Measurements from ENCODE around the gene THPO.

THPO gene

DNA sequence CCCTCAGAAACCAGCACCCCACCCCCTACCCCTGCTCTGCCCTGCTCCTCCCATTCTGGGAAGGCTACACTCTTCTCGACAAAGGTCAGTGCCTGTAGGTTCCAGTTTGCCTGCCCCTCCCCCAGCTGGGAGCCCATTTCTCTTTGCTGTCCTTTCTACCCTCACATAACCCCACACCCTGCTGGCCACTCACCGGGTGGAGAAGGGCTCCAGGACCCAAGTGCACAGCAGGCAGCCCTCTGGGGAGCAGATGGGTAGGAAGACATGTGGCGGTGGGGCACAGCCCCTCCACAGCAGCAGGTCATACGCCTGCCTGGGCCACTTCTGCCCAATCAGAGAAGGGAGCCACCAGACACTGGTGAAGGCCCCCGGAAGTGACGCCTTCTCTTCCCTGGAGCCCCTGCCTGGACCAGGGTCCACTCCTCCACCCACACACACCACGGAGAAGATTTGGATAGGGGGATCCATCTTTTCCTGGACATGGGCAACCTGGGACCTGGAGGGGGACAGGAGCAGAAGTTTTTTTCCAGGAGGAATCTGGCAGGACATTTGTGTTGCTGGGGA lies at the start of gene THPO:
Gene THPO (minus strand): TSS at position 326 of the 564 bp plus-strand sequence. CDS start 1,948 bp downstream, outside the sequence.
- no peak for DNase-seq (ENCODE audit: low spot score)

DNA sequence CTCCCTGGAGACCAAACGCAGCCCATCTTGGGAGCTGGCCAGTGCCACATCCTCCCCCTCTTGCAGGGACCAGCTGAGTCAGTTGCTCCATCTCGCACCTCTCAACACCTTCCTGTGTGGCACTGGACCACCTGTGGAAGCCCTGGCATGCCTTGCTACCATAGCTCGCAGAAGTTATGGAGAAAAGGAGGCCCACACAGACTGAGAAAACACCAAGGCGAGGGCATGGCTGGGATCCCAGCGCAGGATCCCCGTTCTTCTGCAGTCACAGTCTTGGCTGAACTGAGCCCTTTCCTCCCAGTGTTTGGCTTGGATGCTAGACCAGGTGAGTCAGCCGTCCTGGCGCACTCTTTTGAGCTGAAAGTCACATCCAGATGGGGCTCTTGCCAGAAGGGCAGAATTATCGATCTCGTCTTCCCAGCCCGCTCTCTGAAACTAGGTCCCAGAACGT lies 48.7 kb upstream of the THPO start:
- DNase-seq (ENCODE audit: low spot score), result no peak

DNA sequence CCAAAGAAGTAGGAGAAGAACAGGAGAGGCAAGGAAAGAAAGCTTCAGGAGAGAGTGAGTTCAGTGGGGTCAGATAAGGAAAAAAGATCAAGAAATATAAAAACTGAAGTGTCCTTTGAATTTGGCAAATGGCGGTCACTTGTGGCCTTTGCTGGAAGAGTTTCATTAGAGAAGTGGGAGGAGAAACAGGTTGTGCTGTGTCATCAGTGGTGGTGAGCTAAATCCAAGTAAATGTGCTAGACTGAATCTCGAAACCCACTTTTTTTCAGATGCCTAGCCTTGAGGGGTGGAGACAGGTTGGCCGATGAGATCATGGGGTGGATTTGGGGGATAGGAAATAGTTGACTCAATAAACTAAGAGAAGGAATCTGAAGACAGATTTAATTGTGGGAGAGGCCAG lies 45.6 kb upstream of the THPO start:
- no peak for DNase-seq (ENCODE audit: low spot score)

GRCh38 chr3:184419171-184419570 lies 41.2 kb upstream of the THPO start:
- no peak for DNase-seq (ENCODE audit: low spot score)

DNA sequence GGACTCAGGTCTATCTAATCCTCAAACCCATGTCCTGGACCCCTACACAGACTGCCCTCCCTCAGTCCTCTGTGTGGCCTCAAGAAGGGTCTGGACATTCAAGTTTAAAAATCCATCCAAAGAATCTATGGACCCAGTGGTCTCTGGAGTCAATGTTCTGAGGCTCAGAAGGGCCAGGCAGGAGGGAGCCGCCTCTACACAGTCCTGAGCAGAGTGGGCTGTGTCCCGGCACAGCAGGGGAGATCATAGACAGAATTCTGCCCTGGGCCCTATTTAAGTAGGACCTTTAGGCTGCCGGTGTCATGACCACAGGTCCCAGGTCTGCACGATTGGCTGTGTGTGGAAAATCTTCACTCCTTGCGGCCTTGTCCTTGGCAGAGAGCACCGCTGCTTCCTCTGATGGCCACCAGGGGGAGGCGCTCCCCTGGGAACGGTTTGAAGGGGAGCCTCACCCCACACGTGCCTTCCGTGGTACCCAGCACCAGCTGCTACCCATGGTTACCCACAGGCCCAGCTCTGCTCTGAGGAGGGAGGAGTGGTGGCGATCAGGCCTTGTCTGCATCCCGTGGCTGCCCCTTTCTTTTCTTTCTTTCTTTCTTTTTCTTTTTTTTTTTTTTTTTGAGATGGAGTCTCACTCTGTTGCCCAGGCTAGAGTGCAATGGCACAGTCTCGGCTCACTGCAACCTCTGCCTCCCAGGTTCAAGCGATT lies 39.8 kb upstream of the THPO start:
- DNase-seq (ENCODE audit: low spot score), result peak; percentile 53

DNA sequence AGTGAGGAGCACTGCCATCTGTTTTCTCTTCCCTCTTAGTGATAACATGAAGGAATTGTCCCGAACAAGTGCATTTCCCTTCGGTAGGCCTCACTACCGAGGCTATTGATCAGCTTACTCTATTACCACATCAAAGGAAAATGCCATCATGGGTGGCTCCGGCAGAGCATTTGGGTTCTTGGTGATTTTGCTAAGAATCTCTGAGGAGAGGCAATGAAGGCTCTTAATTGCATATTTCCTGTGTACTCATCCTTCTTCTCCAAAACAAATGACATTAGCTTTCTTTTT lies 37.1 kb upstream of the THPO start:
- no peak for DNase-seq (ENCODE audit: low spot score)

- DNase-seq (ENCODE audit: low spot score), result no peak
Measured at GRCh38 chr3:184414418-184415202, 36.6 kb upstream of the THPO start.

DNA sequence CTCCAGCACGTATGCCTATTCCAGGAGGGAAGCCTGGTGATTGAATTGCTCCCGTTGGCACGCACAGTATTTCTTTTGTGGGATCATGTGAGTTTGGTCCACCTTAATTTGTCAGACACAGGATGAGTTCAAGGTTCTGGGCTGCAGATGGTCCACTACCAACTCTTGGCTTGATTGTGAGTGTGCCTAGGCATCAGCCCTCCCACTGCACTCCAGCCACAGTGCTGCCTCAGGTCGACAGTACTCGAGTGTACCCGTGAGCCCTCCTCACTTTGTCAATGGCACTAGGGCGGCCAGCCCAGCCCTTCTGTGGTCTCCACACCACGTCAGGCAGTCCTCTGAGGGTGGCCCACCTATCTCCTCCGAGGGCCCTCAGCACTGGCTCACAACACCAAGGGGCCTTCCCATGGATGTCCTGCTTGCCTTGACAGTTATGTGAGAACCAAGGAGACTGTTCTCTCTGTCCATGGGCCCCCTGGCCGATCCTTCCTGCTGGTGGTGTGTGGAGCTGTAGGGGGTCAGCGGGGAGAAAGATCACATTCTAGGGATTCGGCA lies 32.0 kb upstream of the THPO start:
- DNase-seq (ENCODE audit: low spot score), result no peak

- no peak for DNase-seq (ENCODE audit: low spot score)
Measured at GRCh38 chr3:184409331-184409926, 31.4 kb upstream of the THPO start.

DNA sequence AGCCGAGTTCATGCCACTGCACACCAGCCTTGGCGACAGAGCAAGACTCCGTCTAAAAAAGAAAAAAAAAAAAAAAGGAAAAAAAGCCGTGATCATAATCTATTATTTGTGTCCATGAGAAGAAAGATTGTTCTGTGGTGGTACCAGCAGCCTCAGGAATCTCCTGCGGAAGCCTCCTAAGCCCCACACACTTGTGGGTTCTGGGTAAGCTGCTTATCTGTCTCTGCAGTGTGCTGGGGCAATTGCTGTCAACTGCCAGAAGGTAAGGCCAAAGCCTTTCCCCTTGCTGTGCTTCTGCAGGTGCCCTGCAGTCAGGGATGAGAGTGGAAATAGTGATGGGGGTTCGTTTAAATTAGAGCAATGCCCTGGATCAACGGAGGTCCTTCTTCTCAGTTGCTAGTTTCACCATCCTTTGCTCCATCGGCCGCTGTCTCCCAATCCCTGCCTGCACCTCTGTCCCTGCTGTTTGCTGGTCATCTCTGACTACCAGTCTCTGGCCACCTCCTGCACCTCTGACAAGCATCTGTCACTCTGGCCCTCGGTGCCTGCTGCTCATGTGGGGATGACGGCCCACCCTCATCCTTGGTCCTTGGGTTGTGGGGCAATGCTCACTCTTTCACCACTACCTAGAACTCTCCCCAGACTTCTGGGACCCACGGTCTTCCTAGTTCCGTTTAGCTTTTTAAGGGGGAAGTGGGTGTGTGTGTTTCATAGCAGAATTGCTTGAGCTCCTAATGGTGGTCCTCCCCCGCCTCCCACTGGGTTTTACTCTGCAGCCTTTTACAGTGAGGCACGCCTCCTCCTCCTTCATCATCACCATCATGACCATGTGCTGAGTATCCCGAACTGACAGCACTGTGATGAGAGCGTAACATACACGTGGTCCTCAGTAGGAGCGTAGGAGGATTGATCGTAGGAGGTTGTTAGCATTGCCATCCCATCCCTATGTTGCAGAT lies 27.3 kb upstream of the THPO start:
- DNase-seq (ENCODE audit: low spot score), result no peak

- DNase-seq (ENCODE audit: low spot score), result no peak
Measured at GRCh38 chr3:184399410-184399809, 21.4 kb upstream of the THPO start.

DNA sequence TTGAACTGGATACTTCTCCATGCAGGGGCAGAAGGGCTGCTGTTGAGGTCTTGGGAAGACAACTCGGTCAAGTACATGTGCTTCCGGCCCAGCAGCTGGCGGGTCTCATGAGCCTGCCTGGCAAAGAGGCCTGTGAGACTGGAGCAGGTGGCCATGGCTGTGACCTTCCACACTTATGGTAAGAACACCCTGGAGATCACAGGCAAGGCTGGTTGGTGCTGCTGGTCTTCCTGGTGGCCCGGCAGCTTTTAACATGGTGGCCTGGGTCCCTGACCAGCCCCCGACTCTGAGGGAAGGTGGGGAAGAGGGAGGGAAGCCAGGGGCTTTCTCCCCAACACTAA lies 17.3 kb upstream of the THPO start:
- DNase-seq (ENCODE audit: low spot score), result no peak

DNA sequence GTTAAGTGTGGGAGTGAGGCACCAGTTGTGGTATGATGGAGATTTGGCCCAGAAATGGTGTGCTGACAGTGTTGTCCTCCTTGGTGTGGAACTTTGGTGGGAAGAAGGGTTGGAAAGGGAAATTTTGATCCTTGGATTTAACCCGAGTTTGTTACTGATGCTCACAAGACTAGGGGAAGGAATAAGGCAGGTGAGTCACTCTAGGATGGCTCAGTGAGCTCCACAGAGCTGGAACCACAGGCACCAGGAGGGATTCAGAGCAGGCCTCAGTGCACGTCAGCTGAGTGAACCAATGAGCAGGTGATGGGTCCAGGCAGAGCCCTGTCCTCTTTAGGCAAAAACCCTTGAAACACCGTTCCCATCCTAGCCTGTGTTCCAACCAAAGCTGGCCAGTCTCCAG lies 13.3 kb upstream of the THPO start:
- DNase-seq (ENCODE audit: low spot score), result no peak

- no peak for DNase-seq (ENCODE audit: low spot score)
Measured at GRCh38 chr3:184389935-184390528, 12.0 kb upstream of the THPO start.

- no peak for DNase-seq (ENCODE audit: low spot score)
Measured at GRCh38 chr3:184389384-184389783, 11.4 kb upstream of the THPO start.

- no peak for DNase-seq (ENCODE audit: low spot score)
Measured at GRCh38 chr3:184388936-184389230, 10.9 kb upstream of the THPO start.

- no peak for DNase-seq (ENCODE audit: low spot score)
Measured at GRCh38 chr3:184388164-184388935, 10.3 kb upstream of the THPO start.

- no peak for DNase-seq (ENCODE audit: low spot score)
Measured at GRCh38 chr3:184387174-184387714, 9.2 kb upstream of the THPO start.

- DNase-seq (ENCODE audit: low spot score), result no peak
Measured at GRCh38 chr3:184386047-184386806, 8.2 kb upstream of the THPO start.

Measured in pons (tissue), 1 donor.